Activated CD8-positive, alpha-beta memory T cell treated with anti-CD3 and anti-CD28 coated beads for 48 hours (primary cell): ENCODE data around the gene AHDC1.
"Not testable (repeated sequence)": the region's sequence is repeated elsewhere in the genome, so short reads cannot be mapped to it uniquely, and the experiment has no call there.

ENCODE experiments used
- DNase-seq, 3 experiments: peaks; one replicate each; pipeline ENCODE4 v3.0.0-alpha.2; 2020; ENCODE audit warnings: low read depth in 2 of 3, low spot score in 2 of 3

AHDC1 gene

DNA sequence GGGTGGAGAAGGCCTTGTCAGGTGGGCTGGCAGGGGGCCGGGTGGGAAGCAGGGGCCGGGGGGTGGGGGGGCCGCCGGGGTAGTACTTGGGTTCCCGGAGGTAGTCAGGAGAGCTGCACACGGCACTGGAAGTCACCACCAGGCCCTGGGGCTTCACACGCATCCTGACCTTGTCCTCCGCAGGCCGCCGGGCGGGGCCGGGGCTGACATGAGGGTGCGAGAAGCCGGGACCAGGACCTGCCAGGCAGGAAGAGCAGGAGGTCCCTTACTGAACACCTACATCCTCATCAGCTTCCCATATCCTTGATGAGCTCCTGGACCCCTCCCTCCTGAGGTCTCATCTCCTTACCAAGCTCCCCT lies 52.0 kb downstream of the AHDC1 start:
- DNase-seq, result no peak

DNA sequence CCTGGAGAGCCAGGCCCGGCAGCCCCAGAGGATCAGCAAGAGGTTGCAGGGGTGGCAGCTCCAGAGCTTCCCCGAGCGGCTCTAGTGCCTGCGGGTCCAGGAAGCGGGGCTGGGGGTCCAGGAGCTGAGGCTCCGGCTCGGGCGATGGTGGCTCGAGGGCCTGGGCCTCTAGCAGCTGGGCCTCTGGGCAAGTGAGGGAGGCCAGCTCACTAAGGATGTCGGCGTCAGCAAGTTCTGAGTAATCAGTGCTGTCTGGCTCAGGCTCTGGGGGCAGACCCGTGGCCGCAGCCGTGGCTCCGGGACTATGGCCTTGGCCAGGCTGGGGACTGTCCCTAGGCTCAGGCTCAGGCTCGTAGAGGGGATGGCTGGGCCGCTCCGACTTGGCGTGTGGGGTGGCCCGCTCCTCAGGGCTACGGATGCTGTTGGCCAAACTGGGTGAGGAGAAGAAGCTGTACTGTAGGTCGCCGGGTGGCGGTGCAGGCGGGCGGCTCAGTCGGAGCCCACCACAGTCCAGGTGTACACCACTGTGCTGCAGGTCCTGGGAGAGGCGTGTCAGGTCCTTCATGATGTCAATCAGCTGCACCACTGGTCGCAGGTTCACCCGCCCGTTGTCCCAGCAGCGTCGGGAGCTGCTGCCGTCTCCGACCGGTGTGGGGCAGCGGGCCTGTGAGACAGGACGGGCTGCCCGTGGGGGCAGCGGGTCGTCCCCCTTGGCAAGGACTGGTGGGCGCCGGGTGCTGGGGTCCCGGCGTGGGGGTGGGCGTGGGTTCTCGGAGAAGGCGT lies 52.6 kb downstream of the AHDC1 start:
- DNase-seq, result no peak

DNA sequence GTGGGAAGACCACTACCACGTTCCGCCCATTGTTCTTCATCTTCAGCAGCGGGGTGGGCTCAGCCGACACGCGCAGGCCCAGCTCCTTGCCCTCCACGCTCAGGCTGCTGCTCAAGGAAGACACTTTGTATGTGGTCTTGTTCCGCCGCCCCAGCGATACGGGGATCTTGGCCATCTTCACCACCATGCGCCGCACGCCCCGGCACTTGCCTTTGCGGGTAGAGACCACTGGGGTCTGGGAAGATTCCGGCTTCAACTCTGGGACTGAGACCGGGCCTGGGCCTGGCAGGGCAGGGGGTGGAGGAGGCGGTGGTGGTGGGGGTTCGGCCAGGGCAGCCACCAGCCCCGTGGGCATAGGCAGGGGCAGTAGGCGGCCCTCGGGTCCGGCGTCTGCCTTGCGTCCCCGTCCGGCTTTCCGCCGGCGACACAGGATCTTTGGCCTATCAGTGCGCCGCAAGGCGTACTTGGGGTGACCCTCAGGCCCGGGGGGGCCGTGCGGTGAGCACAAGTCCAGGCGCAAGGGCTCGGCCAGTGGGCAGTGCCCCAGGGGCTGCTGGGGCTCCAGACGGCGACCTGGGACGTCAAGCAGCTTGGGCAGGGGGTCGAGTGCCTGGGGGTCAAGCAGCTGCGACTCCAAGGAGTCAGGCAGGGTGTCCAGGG lies 53.3 kb downstream of the AHDC1 start:
- no peak for DNase-seq

DNA sequence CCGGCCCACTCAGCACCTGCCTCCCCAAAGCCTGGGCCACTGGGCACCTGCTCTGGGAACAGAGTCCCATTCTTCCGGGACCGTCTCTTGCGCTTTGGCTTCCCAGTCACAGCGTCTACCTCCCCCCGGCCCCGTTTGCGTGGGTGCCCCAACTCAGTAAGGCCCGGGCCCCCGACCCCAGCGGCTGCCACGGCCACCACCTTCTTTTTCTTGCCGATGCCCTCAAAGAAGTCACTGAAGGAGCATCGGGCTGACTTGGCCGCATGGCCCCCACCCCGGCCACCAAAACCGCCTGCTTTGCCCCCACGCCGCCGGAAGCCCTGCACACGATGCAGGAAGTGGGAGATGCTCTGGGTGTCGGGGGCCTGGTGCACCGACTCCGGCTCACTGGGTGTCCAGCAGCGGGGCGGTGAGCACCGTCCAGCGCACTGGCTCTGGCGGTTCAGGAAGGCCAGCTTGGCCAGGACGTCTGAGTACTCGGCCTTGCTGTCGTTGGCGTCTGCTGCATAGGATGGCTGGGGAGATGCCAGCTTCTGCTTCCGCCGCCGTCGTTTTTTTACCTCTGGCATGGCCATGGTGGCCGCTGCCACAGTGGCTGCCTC lies 54.0 kb downstream of the AHDC1 start:
- no peak for DNase-seq

DNA sequence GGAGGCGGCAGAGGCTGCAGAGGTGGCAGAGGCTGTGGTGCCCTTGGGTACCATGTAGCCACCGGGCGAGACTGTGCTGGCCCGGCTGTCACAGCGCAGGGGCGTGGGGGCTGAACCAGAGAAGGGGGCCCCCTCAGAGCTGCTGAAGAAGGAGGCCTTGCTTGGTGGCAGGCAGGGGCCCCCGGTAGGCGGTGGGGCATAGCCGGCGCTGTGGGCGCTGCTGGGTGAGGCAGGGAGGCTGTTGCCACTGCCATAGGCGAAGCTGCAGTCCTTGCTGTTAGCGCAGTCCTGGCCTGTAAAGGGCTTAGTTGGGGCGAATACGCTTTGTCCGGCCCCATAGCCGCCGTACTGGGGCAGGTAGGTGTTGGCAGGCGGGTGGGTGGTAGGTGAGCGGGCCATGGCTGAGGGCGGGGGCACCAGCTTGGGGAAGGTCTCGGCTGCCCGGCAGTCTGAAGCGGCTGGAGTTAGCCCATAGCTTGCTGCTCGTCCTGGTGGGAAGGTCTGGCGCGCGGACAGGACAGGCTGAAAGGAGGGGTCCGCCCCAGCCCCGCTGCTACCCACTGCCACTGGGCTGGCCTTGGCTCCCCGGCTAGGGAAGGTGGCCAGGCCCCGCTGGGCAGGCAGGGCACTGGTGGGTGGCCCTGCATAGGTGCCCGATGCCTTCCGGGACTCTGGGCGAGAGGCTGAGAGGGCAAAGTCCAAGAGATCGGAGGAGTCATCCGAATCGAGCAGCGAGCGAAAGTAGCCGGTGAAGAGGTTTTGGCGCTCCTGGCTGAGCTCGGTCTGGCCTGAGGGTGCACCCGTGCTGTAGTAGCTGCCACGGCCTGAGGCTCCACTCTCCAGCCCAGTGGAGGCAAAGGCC lies 54.9 kb downstream of the AHDC1 start:
- DNase-seq, result no peak

DNA sequence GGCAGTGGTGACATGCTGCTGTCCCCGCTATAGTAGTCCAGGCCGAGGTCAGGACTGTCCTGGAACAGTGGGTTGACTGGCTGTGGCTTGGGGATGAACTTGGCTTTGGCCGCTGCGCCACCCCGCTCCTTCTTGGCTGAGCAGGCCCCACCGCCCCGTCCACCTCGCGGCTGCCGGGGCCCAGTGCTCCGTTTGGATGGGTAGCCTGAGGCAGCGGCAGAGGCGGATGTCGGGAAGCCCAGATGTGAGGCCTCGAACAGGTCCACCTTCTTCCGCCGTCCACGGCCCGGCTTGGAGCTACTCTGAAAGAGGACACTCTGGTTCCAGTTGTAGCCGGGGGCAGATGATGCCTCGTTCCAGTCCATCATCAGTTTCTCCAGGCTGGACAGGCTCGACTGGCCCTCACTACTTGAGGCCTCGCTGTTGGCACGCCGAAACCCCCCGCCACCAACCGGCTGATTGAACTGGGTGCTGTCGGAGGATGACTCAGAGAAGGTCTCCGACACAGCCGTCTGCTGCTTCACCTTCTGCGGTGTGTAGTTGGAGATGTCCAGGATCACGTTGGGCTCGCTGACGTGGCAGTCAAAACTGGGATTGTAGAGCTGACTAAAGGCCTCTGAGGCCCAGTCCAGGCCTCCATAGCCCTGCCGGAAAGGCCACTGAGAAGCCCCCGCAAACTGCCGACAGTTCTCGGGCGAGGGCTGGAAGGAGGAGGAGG lies 55.6 kb downstream of the AHDC1 start:
- no peak for DNase-seq

DNA sequence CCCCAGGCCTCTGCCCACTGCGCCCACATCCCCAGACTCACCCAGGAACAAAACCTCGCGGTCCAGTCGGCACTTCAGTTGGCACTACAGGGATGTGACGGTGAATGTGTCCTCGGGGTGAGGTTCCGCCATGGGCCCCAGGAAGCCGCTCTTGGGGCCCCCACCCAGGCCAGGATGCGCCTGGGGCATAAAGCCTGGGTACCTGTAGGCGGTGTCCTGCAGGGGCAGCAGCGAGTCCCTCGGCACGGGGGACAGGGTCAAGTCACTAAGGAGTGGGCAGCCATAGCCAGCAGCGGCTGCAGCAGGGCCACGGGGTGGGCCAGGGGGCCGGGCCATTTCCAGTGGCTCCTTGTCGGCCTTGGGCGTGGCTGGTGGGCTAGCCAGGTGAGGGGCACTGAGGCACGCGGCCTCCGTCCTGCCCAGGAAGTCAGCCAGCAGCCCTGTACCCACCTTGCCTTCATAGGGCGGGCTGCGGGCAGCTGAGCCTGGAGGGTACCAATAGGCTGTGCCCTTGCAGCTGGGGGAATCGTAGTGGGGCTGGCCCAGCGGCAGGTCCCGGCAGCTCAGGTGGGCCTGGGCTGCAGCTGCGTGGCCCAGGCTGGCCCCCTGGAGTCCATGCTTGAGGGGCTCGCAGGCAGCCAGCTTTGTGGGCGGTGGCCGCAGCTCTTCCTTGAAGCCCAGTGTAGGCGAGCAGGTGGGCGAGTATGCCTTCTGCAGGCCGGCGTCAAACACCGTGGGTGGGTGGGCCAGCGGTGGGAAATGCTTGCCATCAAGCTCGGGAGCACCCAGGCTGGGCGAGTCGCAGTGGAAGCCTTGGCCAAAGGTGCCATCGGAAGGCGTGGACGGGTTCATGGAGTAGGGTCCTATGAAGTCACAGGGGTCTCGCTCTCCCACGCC lies 56.5 kb downstream of the AHDC1 start:
- DNase-seq, result no peak

DNA sequence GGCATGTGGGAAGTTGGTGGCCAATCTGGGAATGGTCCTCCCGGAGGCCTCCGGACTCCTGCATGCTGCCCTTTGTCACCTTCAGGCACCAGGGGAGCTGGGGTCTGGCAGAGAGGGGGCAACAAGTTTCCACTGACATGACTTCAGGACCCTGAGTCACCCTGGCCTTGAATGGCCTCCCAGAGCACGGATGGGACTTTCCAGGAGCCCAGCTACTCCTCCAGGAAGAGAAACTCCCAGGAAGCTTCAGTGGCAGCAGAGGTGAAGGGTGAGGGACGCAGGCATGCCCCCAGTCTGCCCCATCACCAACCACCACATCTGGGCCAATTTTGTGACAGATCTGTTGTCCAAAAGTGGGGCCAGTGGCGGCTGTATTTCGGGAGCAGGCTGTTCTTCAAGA lies 58.1 kb downstream of the AHDC1 start:
- DNase-seq, result no peak

DNA sequence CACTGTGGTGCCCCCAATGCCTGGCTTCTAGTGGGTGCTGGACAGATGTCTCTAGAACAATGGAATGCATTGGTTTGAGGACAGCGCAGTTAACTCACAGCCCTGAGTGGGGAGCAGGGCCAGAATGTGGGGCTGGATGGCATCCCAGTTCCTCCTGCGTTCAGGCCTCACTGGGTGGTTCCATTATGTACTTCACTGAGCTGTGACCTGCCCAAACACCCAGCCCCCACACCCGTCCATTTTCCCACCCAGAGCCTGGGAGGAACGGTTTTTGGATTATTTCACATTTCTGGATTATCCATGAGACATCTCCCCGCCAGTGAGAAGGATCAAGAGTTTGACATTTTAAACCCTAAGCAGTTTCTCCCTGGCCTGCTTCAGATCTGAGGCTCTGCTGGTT lies 58.7 kb downstream of the AHDC1 start:
- no peak for DNase-seq

DNA sequence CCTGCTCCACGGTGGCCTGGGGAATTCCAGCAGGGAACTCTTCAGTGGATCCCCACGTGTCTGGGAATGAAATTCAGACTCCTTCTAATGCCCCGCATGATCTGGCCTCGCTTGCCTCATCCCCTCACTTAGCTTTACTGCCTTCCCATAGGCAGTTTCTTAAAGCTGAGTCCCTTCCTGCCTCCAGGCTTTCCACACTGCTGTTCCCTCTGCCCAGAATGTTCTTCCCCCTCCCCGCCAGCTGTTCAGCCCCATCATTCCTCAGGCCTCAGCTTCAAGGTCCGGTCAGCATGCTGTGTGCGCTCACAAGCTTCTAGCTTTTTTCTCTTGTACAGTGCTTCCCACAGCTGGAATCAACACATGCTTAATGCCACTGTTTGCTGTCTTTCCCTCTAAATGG lies 59.1 kb downstream of the AHDC1 start:
- no peak for DNase-seq

DNA sequence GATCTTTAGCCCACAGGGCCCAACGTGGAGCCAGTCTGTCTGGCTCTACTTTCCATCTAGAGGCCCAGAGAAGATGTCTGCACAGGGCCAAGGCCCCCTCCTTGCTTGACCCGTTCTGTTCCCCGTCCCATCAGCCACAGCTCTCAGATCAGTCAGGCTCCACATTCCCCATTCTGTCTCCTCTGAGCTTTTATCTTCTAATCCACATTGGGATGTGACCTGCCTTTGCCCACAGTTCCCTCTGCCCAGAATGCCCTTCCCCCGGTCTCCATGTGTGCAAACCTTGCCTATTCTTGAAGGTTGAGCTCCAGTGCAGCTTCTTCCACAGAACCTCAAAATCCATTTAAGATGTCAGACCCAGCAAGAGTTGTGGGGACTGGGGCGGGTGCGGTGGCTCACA lies 60.7 kb downstream of the AHDC1 start:
- DNase-seq, result no peak

DNA sequence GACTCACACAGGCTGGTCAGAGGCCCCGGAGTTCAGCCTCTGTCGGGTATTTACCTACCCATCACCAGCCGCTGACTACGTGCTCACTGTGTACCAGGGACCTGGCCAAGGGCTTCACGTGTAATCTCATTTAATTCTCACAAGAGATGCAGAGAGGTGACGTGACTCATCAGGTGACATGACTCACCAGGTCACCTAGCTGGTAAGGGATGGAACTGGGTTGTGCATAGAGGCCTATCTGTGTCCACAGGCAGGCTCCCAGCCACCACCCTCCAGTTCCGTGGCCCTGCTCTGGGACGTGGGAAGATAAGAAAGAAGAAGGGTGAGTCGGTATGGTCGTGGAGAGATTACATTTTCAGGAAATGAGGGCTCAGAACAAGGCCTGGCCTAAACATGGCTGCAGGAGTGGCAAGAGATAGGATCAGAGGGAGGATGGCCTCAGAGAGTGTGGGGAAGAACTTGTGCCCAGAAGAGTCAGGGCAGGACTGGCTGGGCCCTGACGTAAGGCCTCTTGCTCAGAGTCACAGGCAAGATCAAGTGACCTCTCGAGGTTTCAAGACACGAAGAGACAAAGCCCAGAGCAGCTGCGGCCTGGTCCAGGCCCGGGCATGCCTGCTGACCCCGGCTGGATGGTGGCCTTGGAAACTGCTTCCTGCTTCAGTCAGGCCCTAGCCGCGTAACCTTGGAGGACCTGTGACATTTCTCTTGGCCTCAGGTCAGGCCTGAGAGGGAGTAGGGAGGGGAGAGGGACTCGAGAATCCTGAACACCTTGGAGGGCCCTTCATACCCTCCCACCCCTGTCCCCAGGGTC lies 61.3 kb downstream of the AHDC1 start:
- no peak for DNase-seq

DNA sequence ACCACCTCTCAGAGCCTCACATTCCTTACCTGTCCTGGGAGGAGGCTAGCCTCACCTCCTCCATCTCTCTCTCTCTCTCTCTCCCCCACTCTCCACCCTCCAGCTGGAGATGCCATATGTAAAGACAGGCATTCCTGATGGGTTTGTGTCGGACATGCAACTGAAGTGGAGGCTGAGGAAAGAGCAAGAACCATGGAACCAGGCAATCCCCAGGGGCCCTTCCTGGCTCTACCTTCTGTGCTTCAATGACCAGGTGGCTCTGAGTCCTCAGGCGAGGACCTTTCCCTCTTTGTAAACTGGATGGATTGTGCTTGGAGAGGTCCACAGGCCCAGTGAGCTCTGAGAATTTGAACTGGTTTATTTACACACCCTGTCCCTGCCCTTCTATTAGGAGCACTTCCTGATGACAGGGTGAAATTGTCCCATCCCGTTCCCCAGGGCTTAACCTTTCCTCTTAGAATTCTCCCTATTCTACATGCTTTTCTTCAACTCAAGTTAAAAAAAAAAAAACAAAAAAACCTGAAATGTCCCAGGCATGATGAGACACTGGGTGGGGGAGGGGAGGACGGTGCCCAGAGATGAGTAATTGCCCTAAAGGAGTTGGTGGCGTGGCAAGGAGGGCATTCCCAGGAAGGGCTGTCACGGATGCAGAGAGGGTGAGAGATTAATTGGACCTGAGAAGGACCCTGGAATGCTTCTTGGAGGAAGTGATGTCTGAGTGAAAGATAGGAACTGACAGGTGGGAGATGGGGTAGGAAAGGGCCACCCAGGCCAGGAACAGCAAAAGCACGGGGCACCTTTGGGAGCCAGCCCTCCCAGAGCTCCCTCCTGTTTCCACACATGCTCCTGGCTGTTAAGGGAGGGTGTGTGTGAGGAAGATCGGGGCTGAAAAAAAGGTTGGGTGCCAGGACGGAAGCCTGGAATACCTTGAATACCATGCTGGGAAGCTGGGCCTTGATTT lies 63.8 kb downstream of the AHDC1 start:
- DNase-seq, result no peak

DNA sequence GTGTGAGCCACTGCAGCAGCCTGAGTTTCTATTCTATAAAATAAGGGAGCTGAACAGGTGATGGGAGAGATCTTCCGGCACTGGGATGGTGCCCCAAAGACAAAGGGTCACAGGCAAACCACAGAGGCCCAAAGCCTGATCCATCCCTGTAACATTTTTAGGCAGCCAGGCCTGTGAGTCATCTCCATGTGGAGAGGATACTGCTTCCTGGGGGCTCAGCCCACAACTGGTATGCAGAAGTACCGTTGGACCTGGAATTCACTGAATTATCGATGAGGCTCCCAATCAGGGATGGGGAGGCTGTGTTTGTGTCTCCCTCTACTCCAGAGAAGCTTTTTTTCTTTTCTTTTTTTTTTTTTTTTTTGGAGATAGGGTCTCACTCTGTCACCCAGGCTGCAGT lies 65.2 kb downstream of the AHDC1 start:
- DNase-seq, result no peak

DNA sequence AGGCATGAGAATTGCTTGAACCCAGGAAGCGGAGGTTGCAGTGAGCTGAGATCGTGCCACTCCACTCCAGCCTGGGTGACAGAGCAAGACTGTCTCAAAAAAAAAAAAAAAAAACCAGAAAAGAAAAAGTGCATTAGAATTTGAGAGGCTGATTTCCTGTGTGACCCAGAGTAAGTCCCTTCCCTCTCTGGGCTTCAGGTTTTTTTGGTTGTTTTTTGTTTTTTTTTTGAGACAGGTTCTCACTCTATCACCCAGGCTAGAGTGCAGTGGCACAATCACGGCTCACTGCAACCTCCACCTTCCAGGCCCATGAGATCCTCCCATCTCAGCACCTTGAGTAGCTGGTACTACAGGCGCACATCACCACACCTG lies 65.7 kb downstream of the AHDC1 start:
- not testable (repeated sequence) for DNase-seq

DNA sequence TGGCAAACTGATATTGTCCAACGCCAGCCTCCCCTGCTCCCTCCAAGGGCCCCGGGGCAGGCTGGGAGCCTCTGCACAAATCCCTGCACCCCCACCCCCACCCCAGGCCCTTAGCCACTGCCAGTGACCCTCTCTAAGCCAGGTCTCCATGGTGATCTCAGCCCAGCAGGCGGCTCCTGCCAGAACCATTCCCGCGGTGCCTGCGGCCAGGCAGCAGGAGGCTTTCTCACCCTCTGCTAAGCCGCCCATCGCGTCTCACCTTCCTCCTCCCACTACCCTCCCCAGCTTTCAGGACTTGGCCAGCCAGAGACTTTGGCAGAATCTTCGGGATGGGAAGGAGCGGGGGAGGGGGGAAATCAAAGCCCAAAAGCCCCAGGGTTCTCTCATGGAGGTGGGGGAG lies 67.2 kb downstream of the AHDC1 start:
- DNase-seq, result no peak

DNA sequence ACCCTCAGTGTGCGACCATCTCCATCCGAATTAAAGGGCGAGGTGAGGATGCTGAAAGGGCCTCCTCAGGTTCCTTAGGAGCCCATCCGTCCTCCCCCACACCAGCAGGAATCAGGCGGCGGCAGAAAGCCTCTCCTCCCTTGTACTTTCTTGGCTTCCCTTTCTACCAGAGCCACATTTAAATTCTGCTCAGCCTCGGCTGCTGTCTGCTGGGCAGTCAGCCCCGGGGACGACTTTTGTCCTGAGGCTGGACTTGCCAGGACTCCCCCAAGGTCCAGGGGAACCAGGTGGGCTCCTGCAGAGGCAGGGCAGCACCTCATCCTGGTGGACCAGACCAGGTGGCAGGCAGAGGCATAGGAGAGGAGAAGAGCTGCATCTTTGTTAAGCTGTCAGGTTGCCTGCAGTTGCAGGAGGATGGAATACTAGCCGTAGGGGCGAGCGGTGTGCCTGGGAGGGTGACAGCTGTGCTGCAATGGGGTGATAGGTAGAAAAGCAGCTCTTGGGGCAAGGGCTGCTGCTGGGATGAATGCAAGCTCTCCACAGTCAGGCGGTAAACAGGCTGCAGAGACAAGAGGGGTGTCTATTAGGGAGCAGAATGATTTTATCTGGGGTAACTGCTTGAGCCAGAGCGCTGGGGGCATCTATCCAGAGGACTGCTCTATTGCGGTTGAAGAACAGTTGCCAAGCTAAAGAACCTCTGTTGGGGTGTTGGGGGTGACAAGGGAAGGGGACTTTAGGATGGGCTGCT lies 67.8 kb downstream of the AHDC1 start:
- DNase-seq, result no peak
